PC-3 (cell line): ENCODE measurements around the gene MAP3K20. TPM values are rescaled to one million over a fixed set of nuclear protein-coding genes. Genes with fewer than 3 reads are reported as not detected.

Experiments
- ATAC-seq: fragments of 200-7000 bp; cut with Tn5 transposase; 2 replicates; pipeline ENCODE4 v1.9.1; 2020; ENCODE audit warnings: mild to moderate bottlenecking, moderate library complexity
- BruUV-seq: library from RNA; stranded (reverse); fragments of 400-500 nt; replicated peaks from 2 replicates; lab custom pipeline; 2021; lab: Mats Ljungman, UMichigan
- CTCF ChIA-PET: fragments of 300-600 bp; sonication (Branson Sonifier 250); formaldehyde crosslinking; loops from one replicate; lab custom pipeline; 2022; ENCODE audit warnings: antibody characterized with exemption; lab: Charles Lee
- POLR2A ChIA-PET: fragments of 300-600 bp; sonication (Branson Sonifier 250); formaldehyde crosslinking; loops from one replicate; lab custom pipeline; 2022; ENCODE audit warnings: antibody characterized with exemption; ENCODE audit not compliant: unreplicated experiment; lab: Charles Lee
- DNase-seq: peaks from one replicate; pipeline ENCODE4 v3.0.0-alpha.2; 2015
- H2AFZ ChIP-seq: fragments of 300-600 bp; sonication (generic); 2 replicates; pipeline ENCODE4 v1.6.0; 2016; ENCODE audit warnings: antibody characterized with exemption, low read length
- H3F3A ChIP-seq: fragments of 300-600 bp; sonication (generic); one replicate; pipeline ENCODE4 v1.6.0; 2017; ENCODE audit warnings: antibody characterized with exemption, low read length, control low read depth, mild to moderate bottlenecking; ENCODE audit not compliant: unreplicated experiment
- H3K27ac ChIP-seq: fragments of 300-600 bp; sonication (generic); 2 replicates; pipeline ENCODE4 v1.5.1; 2016; ENCODE audit warnings: mild to moderate bottlenecking, low read length
- H3K27me3 ChIP-seq: fragments of 300-600 bp; sonication (generic); 2 replicates; pipeline ENCODE4 v1.6.1; 2016; ENCODE audit warnings: low read length, mixed read lengths
- H3K36me3 ChIP-seq: fragments of 300-600 bp; sonication (generic); 2 replicates; pipeline ENCODE4 v1.6.1; 2016; ENCODE audit warnings: low read depth, mixed run types, low read length, mixed read lengths
- H3K4me1 ChIP-seq: fragments of 300-600 bp; sonication (generic); 2 replicates; pipeline ENCODE4 v1.5.1; 2016; ENCODE audit warnings: low read length; ENCODE audit not compliant: insufficient read depth
- H3K4me2 ChIP-seq: fragments of 300-600 bp; sonication (generic); 2 replicates; pipeline ENCODE4 v1.6.0; 2016; ENCODE audit warnings: low read length
- H3K4me3 ChIP-seq: fragments of 300-600 bp; sonication (generic); 2 replicates; pipeline ENCODE4 v1.5.1; 2016; ENCODE audit warnings: mild to moderate bottlenecking, low read length, mixed read lengths
- H3K79me2 ChIP-seq: fragments of 300-600 bp; sonication (generic); 2 replicates; pipeline ENCODE4 v1.6.1; 2017; ENCODE audit warnings: low read length, mixed read lengths
- H3K9ac ChIP-seq: fragments of 300-600 bp; sonication (generic); 2 replicates; pipeline ENCODE4 v1.6.0; 2016; ENCODE audit warnings: mild to moderate bottlenecking, low read length
- H3K9me2 ChIP-seq: fragments of 300-600 bp; sonication (generic); replicated peaks from 2 replicates; pipeline ENCODE4 v1.6.1; 2016; ENCODE audit warnings: mixed run types, low read length, mixed read lengths
- H3K9me3 ChIP-seq: fragments of 300-600 bp; sonication (generic); 2 replicates; pipeline ENCODE4 v1.6.1; 2016; ENCODE audit warnings: low read length, mixed read lengths
- H4K20me1 ChIP-seq: fragments of 300-600 bp; sonication (generic); 2 replicates; pipeline ENCODE4 v1.6.1; 2016; ENCODE audit warnings: low read length, mixed read lengths
- EZH2 ChIP-seq: fragments of 300-600 bp; sonication (generic); IDR thresholded peaks from one replicate; pipeline ENCODE4 v1.6.1; 2017; ENCODE audit warnings: antibody characterized with exemption, mild to moderate bottlenecking, low read length; ENCODE audit not compliant: unreplicated experiment
- EZH2phosphoT487 ChIP-seq: fragments of 300-600 bp; sonication (generic); IDR thresholded peaks from 2 replicates; pipeline ENCODE4 v1.6.1; 2018; ENCODE audit warnings: mild to moderate bottlenecking, antibody characterized with exemption, low read length, borderline replicate concordance
- intact Hi-C: fragments of 100-400 bp; cut with micrococcal nuclease; formaldehyde crosslinking; loops from 2 replicates; pipeline ENCODE4 v1.9.0; 2023
- total RNA-seq: library from RNA; depleted of rRNA; stranded (reverse); fragments of >200 nt; gene quantifications from 2 replicates; pipeline ENCODE4 v1.2.3, GENCODE V29; 2014
- TF ChIP-seq, protein P1 (sequence below): fragments of 300-600 bp; sonication (generic); conservative IDR thresholded peaks from 2 replicates; pipeline ENCODE4 v1.5.1; 2017; ENCODE audit warnings: antibody characterized with exemption, low read depth, mild to moderate bottlenecking, low read length

The MAP3K20 gene
- total RNA-seq, 1 experiment from 2014 or later, result 29.8 TPM

DNA sequence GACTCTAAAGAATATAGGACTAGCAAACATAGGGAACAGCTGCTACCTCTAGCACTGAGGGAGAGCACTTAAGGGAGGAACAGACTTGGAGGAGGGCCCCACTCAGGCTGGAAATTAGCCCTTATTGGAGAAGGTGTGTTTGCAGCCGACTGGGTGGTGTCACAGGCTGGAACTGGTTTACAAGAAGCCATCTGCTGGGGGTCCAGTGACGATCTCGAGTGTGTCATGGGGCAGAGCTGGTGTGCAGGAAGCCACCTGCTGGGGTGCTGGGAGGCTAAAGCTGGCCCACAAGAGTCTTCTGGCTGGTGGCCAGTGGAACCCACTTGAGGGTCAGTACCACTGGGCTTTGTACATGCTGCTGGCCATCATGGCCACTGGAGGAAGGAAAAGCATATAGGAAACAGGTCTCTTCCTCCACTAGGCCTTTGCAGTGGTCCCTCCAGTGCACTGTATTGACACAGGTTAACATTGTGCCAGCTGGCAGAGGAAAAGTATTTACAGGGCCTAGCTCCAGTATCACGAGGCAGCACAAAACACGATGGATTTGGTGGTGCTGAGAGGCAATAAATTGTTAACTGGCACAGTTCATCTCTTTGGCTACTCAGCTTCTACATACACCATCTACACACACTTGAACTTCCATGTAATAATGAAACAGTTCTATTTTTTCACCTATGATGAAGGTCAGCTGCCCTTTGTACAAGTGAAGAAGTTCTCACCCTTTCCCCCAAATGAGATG, 43.6 kb downstream of the MAP3K20 start:
- ChIA-PET POLR2A (no interaction called here), CTCF (no interaction called here)
- intact Hi-C loops, result no loop called here
- no peaks in the 10 kb centered on the region for H3K9me2 ChIP-seq
- H3K4me1 ChIP-seq, result no peaks in the 10 kb centered on the region
- H3F3A ChIP-seq, result no peaks in the 10 kb centered on the region
- no peak overlapping the region for H3K4me3 ChIP-seq
- no peak; the same call in 1 of the 2 replicates for ATAC-seq
- DNase-seq, result no peak
- 0 out of 2 replicates have a peak, but pooled peaks cover 4% of the 10 kb centered on the region for H4K20me1 ChIP-seq
- no peak overlapping the region for H3K9ac ChIP-seq
- H3K4me2 ChIP-seq, result no peak overlapping the region
- peaks cover 48% of the 10 kb centered on the region for H3K79me2 ChIP-seq
- H2AFZ ChIP-seq, result no peak overlapping the region
- BruUV-seq, result no TSS peak
- H3K27ac ChIP-seq, result no peak overlapping the region
- H3K36me3 ChIP-seq, result no peaks in the 10 kb centered on the region
- no peaks in the 10 kb centered on the region for H3K9me3 ChIP-seq
- no peaks in the 10 kb centered on the region for H3K27me3 ChIP-seq
- TF ChIP-seq EZH2, result no peak
- TF ChIP-seq EZH2phosphoT487, result no peak
- TF ChIP-seq, protein P1, sequence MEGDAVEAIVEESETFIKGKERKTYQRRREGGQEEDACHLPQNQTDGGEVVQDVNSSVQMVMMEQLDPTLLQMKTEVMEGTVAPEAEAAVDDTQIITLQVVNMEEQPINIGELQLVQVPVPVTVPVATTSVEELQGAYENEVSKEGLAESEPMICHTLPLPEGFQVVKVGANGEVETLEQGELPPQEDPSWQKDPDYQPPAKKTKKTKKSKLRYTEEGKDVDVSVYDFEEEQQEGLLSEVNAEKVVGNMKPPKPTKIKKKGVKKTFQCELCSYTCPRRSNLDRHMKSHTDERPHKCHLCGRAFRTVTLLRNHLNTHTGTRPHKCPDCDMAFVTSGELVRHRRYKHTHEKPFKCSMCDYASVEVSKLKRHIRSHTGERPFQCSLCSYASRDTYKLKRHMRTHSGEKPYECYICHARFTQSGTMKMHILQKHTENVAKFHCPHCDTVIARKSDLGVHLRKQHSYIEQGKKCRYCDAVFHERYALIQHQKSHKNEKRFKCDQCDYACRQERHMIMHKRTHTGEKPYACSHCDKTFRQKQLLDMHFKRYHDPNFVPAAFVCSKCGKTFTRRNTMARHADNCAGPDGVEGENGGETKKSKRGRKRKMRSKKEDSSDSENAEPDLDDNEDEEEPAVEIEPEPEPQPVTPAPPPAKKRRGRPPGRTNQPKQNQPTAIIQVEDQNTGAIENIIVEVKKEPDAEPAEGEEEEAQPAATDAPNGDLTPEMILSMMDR, result no peak

DNA sequence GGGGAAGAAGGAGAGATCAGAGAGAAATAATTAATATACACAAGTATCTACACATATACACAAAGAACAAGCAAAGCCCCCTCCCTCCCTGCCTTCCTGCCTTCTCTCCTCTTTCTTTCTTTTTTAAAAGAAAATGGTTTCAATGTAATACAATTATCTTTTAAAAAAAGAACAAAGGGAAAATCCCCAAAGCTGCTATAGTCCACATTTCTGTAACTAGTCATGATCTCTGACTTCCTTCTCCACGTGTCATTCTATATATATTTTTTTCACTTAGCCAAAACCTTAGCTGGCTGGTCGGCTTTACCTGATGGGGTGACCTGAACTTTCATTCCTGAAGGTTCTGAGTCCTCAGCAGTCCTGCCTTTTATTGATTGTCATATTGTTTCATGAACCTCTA, 44.3 kb downstream of the MAP3K20 start:
- Histone ChIP-seq H3K36me3 (no peaks in the 10 kb centered on the region), H3K4me1 (no peaks in the 10 kb centered on the region), H3K27me3 (no peaks in the 10 kb centered on the region), H3K4me2 (no peak overlapping the region), H2AFZ (no peak overlapping the region), H3K27ac (no peak overlapping the region), H3K9me3 (no peaks in the 10 kb centered on the region), H4K20me1 (0 out of 2 replicates have a peak, but pooled peaks cover 4% of the 10 kb centered on the region), H3K9me2 (no peaks in the 10 kb centered on the region), H3K4me3 (no peak overlapping the region), H3K9ac (no peak overlapping the region), H3F3A (no peaks in the 10 kb centered on the region), H3K79me2 (peaks cover 41% of the 10 kb centered on the region)
- intact Hi-C loops, result no loop called here
- DNase-seq (no peak), ATAC-seq (no peak)
- BruUV-seq, result no TSS peak
- ChIA-PET POLR2A (no interaction called here), CTCF (no interaction called here)
- TF ChIP-seq EZH2phosphoT487, result no peak
- no peak for TF ChIP-seq EZH2
- TF ChIP-seq, protein P1, result no peak

DNA sequence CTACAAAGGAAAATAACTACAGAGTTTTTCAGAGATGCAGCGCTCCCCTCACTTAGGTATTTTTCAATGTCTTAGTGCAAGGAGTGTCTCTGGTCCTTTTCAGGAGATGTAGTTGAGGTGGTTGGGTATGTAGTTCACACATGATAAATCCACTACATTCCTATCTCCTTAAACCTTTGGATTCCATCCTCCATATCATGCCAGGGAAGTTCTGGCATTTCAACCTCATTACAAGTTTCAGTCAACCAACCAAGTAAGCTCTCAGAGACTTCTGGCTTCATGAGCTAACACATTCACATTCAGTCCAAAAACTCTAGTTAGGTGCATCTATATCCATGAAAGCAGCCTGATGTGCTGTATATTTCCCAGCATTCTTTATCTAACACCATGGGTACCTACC, 47.3 kb downstream of the MAP3K20 start:
- H3K9me2 ChIP-seq, result no peaks in the 10 kb centered on the region
- H2AFZ ChIP-seq, result no peak overlapping the region
- intact Hi-C loops, result no loop called here
- no TSS peak for BruUV-seq
- peaks cover 17% of the 10 kb centered on the region for H3K79me2 ChIP-seq
- no peaks in the 10 kb centered on the region for H3K27me3 ChIP-seq
- H3K9me3 ChIP-seq, result no peaks in the 10 kb centered on the region
- no peak overlapping the region for H3K27ac ChIP-seq
- H4K20me1 ChIP-seq, result 0 out of 2 replicates have a peak, but pooled peaks cover under 1% of the 10 kb centered on the region
- H3K9ac ChIP-seq, result no peak overlapping the region
- H3F3A ChIP-seq, result no peaks in the 10 kb centered on the region
- DNase-seq (no peak), ATAC-seq (no peak)
- H3K4me3 ChIP-seq, result no peak overlapping the region
- CTCF ChIA-PET, result no interaction called here
- TF ChIP-seq EZH2phosphoT487 (no peak), EZH2 (no peak)
- TF ChIP-seq, protein P1, result no peak
- H3K4me2 ChIP-seq, result no peak overlapping the region
- no peaks in the 10 kb centered on the region for H3K36me3 ChIP-seq
- POLR2A ChIA-PET, result no interaction called here
- H3K4me1 ChIP-seq, result peaks cover 6% of the 10 kb centered on the region
